ENCODE data around the gene IL4. TPM values are rescaled to one million over a fixed set of nuclear protein-coding genes. Genes with fewer than 3 reads are reported as not detected.
A peak's percentile ranks its signal among the peaks of the same experiment; 100 is the strongest.
"Not testable (repeated sequence)": the region's sequence is repeated elsewhere in the genome, so short reads cannot be mapped to it uniquely, and the experiment has no call there.

The IL4 gene
- total RNA-seq, 1 donor from 2014 or later = not detected

GRCh38 chr5:132674671-132675506 lies 1.1 kb downstream of the IL4 start:
- DNase-seq = peak; percentile 8

- no peak for DNase-seq
Measured at GRCh38 chr5:132675936-132676689, 2.3 kb downstream of the IL4 start.

GRCh38 chr5:132677191-132677590 lies 3.4 kb downstream of the IL4 start:
- no peak for DNase-seq

- no peak for DNase-seq
Measured at GRCh38 chr5:132677682-132678400, 4.1 kb downstream of the IL4 start.

GRCh38 chr5:132678735-132679134 lies 4.9 kb downstream of the IL4 start:
- no peak for DNase-seq

GRCh38 chr5:132679166-132679565 lies 5.4 kb downstream of the IL4 start:
- no peak for DNase-seq

GRCh38 chr5:132679717-132680380 lies 6.1 kb downstream of the IL4 start:
- no peak for DNase-seq

GRCh38 chr5:132680780-132681475 lies 7.1 kb downstream of the IL4 start:
- no peak for DNase-seq

GRCh38 chr5:132681476-132681831 lies 7.7 kb downstream of the IL4 start:
- no peak for DNase-seq

- no peak for DNase-seq
Measured at GRCh38 chr5:132681983-132682382, 8.2 kb downstream of the IL4 start.

- DNase-seq = peak; percentile 7
Measured at GRCh38 chr5:132684491-132684890, 10.7 kb downstream of the IL4 start.

GRCh38 chr5:132684922-132685720 lies 11.3 kb downstream of the IL4 start:
- no peak for DNase-seq

GRCh38 chr5:132686193-132686592 lies 12.4 kb downstream of the IL4 start:
- no peak for DNase-seq

GRCh38 chr5:132687995-132688394 lies 14.2 kb downstream of the IL4 start:
- DNase-seq = no peak

GRCh38 chr5:132688536-132689339 lies 14.9 kb downstream of the IL4 start:
- no peak for DNase-seq

- no peak for DNase-seq
Measured at GRCh38 chr5:132689513-132689912, 15.7 kb downstream of the IL4 start.

- DNase-seq = no peak
Measured at GRCh38 chr5:132690156-132690555, 16.4 kb downstream of the IL4 start.

GRCh38 chr5:132691755-132692631 lies 18.2 kb downstream of the IL4 start:
- not testable (repeated sequence) for DNase-seq

GRCh38 chr5:132692632-132692967 lies 18.8 kb downstream of the IL4 start:
- DNase-seq = no peak

Data from skin of body (tissue), 2 donors.